Activated CD8-positive, alpha-beta T cell treated with anti-CD3 and anti-CD28 coated beads, Interleukin-2, amount 10 ng/mL, durations not matched to agents 7 days and 5 days (primary cell): Measurements from ENCODE around the gene MRPL34. TPM values are rescaled to one million over a fixed set of nuclear protein-coding genes. Genes with fewer than 3 reads are reported as not detected.
"Not testable (repeated sequence)": the region's sequence is repeated elsewhere in the genome, so short reads cannot be mapped to it uniquely, and the experiment has no call there.

ENCODE experiments used
- ATAC-seq: fragments of 150-1000 bp; cut with Tn5 transposase; one replicate; pipeline ENCODE4 v1.10.0; 2021; ENCODE audit warnings: moderate library complexity
- CTCF ChIA-PET: fragments of 350-600 bp; sonication (Branson Sonifier 250); formaldehyde crosslinking; loops from one replicate; lab custom pipeline; 2021; ENCODE audit warnings: antibody characterized with exemption; lab: Charles Lee
- POLR2A ChIA-PET: fragments of 350-600 bp; sonication (Branson Sonifier 250); formaldehyde crosslinking; loops from one replicate; lab custom pipeline; 2021; ENCODE audit warnings: antibody characterized with exemption; lab: Charles Lee
- DNase-seq: peaks from one replicate; pipeline ENCODE4 v3.0.0-alpha.2; 2020
- H3K27ac Mint-ChIP-seq: one replicate; pipeline ENCODE4 v1.8.0; 2021; ENCODE audit warnings: mild to moderate bottlenecking, mixed read lengths
- H3K27me3 Mint-ChIP-seq: one replicate; pipeline ENCODE4 v1.8.0; 2021; ENCODE audit warnings: low read depth, mixed read lengths
- H3K36me3 Mint-ChIP-seq: one replicate; pipeline ENCODE4 v1.8.0; 2021; ENCODE audit warnings: low read depth, mixed read lengths
- H3K4me1 Mint-ChIP-seq: one replicate; pipeline ENCODE4 v1.8.0; 2021; ENCODE audit warnings: low read depth, mixed read lengths
- H3K4me3 Mint-ChIP-seq: one replicate; pipeline ENCODE4 v1.8.0; 2021; ENCODE audit warnings: mild to moderate bottlenecking, mixed read lengths
- H3K9me3 Mint-ChIP-seq: one replicate; pipeline ENCODE4 v1.8.0; 2022; ENCODE audit warnings: mixed read lengths; ENCODE audit not compliant: insufficient read depth
- total RNA-seq, 2 experiments: library from RNA; stranded (reverse); gene quantifications; one replicate each; pipeline ENCODE4 v1.2.3, GENCODE V29; 2021

MRPL34 gene
- total RNA-seq, 2 experiments from 2014 or later, result 112 to 126 TPM

- peak; percentile 99 for DNase-seq
- ChIA-PET CTCF (interaction anchor here (0.9 to 10.9 kb wide), 17 partner anchors 9 to 199 kb away, joined by 3 to 109 read pairs (median 4); partner anchors contain the start of genes ABHD8, ANKLE1, DDA1 and USE1), POLR2A (interaction anchor here (0.6 to 2.9 kb wide), 10 partner anchors 9 to 1126 kb away, joined by 3 to 15 read pairs (median 4); partner anchors contain the start of genes ANKLE1, OCEL1 and USE1)
- Mint-ChIP-seq H3K4me3 (peak within 1 kb of the TSS; percentile 90), H3K27ac (peak within 1 kb of the TSS; percentile 88), H3K4me1 (peaks cover 31% of the 10 kb centered on the region), H3K27me3 (no peaks in the 10 kb centered on the region), H3K36me3 (peaks cover 13% of the 10 kb centered on the region), H3K9me3 (no peaks in the 10 kb centered on the region)
- peak; percentile 94 for ATAC-seq
These were observed 38.5 kb upstream of the MRPL34 start, which contains the start of gene BABAM1 for GRCh38 chr19:17266975-17267788. TSS of gene BABAM1 (plus strand) at chr19:17267443. CDS start at chr19:17268807, 1,364 bp downstream.

GRCh38 chr19:17268754-17269153 is 36.9 kb upstream of the MRPL34 start:
- Mint-ChIP-seq H3K4me3 (peak overlapping the region; percentile 90), H3K27me3 (no peaks in the 10 kb centered on the region), H3K9me3 (no peaks in the 10 kb centered on the region), H3K27ac (no peak overlapping the region), H3K36me3 (peaks cover 17% of the 10 kb centered on the region), H3K4me1 (peaks cover 31% of the 10 kb centered on the region)
- ATAC-seq, result no peak
- CTCF ChIA-PET, result interaction anchor here (0.7 to 10.9 kb wide), 2 partner anchors 10 to 13 kb away, joined by 3 to 109 read pairs; partner anchors contain the start of gene ANKLE1
- no peak for DNase-seq
- POLR2A ChIA-PET, result interaction anchor here (2.9 kb wide), 1 partner anchor 12 kb away, joined by 15 read pairs; the partner anchor contains the start of gene ANKLE1

GRCh38 chr19:17274892-17275291 is 30.8 kb upstream of the MRPL34 start:
- H3K36me3 Mint-ChIP-seq, result peaks cover 41% of the 10 kb centered on the region
- ATAC-seq, POLR2A ChIA-PET, H3K4me3 Mint-ChIP-seq, H3K4me1 Mint-ChIP-seq, CTCF ChIA-PET, H3K27me3 Mint-ChIP-seq, H3K27ac Mint-ChIP-seq, DNase-seq, H3K9me3 Mint-ChIP-seq: not testable (repeated sequence)

GRCh38 chr19:17275441-17276175 is 30.1 kb upstream of the MRPL34 start:
- ATAC-seq (no peak), DNase-seq (no peak)
- H3K9me3 Mint-ChIP-seq, result no peaks in the 10 kb centered on the region
- no peaks in the 10 kb centered on the region for H3K27me3 Mint-ChIP-seq
- H3K4me3 Mint-ChIP-seq, result no peak overlapping the region
- ChIA-PET POLR2A (interaction anchor here (1.5 kb wide), 1 partner anchor 9 kb away, joined by 5 read pairs; the partner anchor contains the start of gene BABAM1), CTCF (no interaction called here)
- peaks cover 36% of the 10 kb centered on the region for H3K36me3 Mint-ChIP-seq
- peaks cover 10% of the 10 kb centered on the region for H3K4me1 Mint-ChIP-seq
- no peak overlapping the region for H3K27ac Mint-ChIP-seq

GRCh38 chr19:17279436-17279835 is 26.2 kb upstream of the MRPL34 start:
- CTCF ChIA-PET, result interaction anchor here (0.7 to 5.8 kb wide), 3 partner anchors 13 to 26 kb away, joined by 3 to 109 read pairs (median 33); partner anchors contain the start of genes BABAM1 and USHBP1
- Mint-ChIP-seq H3K9me3 (no peaks in the 10 kb centered on the region), H3K4me1 (peaks cover 20% of the 10 kb centered on the region), H3K36me3 (peaks cover 31% of the 10 kb centered on the region), H3K4me3 (no peak overlapping the region), H3K27me3 (no peaks in the 10 kb centered on the region), H3K27ac (no peak overlapping the region)
- POLR2A ChIA-PET, result interaction anchor here (1.1 kb wide), 1 partner anchor 64 kb away, joined by 3 read pairs; no protein-coding TSS in a partner anchor
- ATAC-seq, result no peak
- DNase-seq, result no peak

GRCh38 chr19:17281391-17282304 is 24.0 kb upstream of the MRPL34 start, which contains the start of gene ANKLE1:
TSS of gene ANKLE1 (plus strand) at chr19:17281901. CDS start at chr19:17281921, 20 bp downstream.
- H3K27ac Mint-ChIP-seq, result peak within 1 kb of the TSS; percentile 79
- DNase-seq (peak; percentile 60), ATAC-seq (peak; percentile 50)
- H3K36me3 Mint-ChIP-seq, result peaks cover 26% of the 10 kb centered on the region
- POLR2A ChIA-PET, result interaction anchor here (0.6 to 2.5 kb wide), 8 partner anchors 14 to 121 kb away, joined by 3 to 15 read pairs (median 4); partner anchors contain the start of genes BABAM1, OCEL1 and USE1
- peaks cover 20% of the 10 kb centered on the region for H3K4me1 Mint-ChIP-seq
- CTCF ChIA-PET, result interaction anchor here (0.6 to 5.8 kb wide), 19 partner anchors 11 to 567 kb away, joined by 3 to 109 read pairs (median 3); partner anchors contain the start of genes BABAM1, DDA1, MRPL34 and OCEL1
- H3K4me3 Mint-ChIP-seq, result peak within 1 kb of the TSS; percentile 88
- H3K9me3 Mint-ChIP-seq, result no peaks in the 10 kb centered on the region
- no peaks in the 10 kb centered on the region for H3K27me3 Mint-ChIP-seq

GRCh38 chr19:17282488-17283125 is 23.1 kb upstream of the MRPL34 start:
- ChIA-PET POLR2A (interaction anchor here (0.6 to 2.5 kb wide), 6 partner anchors 13 to 56 kb away, joined by 3 to 15 read pairs (median 4); partner anchors contain the start of genes BABAM1 and OCEL1), CTCF (interaction anchor here (0.7 to 5.8 kb wide), 15 partner anchors 10 to 503 kb away, joined by 3 to 109 read pairs (median 4); partner anchors contain the start of genes BABAM1, DDA1, MRPL34 and OCEL1)
- no peaks in the 10 kb centered on the region for H3K27me3 Mint-ChIP-seq
- peaks cover 17% of the 10 kb centered on the region for H3K36me3 Mint-ChIP-seq
- H3K9me3 Mint-ChIP-seq, result no peaks in the 10 kb centered on the region
- peak; percentile 87 for DNase-seq
- H3K4me3 Mint-ChIP-seq, result peak overlapping the region; percentile 88
- peaks cover 20% of the 10 kb centered on the region for H3K4me1 Mint-ChIP-seq
- peak; percentile 93 for ATAC-seq
- H3K27ac Mint-ChIP-seq, result peak overlapping the region; percentile 79

- no peak for DNase-seq
- H3K36me3 Mint-ChIP-seq, result peaks cover 17% of the 10 kb centered on the region
- H3K27me3 Mint-ChIP-seq, result no peaks in the 10 kb centered on the region
These were observed 22.1 kb upstream of the MRPL34 start for GRCh38 chr19:17283504-17283996.

GRCh38 chr19:17285415-17286135 is 20.1 kb upstream of the MRPL34 start:
- Mint-ChIP-seq H3K36me3 (peaks cover 17% of the 10 kb centered on the region), H3K4me3 (no peak overlapping the region), H3K4me1 (peaks cover 14% of the 10 kb centered on the region), H3K9me3 (no peaks in the 10 kb centered on the region), H3K27ac (no peak overlapping the region), H3K27me3 (peaks cover 4% of the 10 kb centered on the region)
- ChIA-PET POLR2A (no interaction called here), CTCF (interaction anchor here (1.5 kb wide), 1 partner anchor 25 kb away, joined by 4 read pairs; no protein-coding TSS in a partner anchor)
- DNase-seq, result no peak
- no peak for ATAC-seq

More at GRCh38 chr19:17283504-17283996, 22.1 kb upstream of the MRPL34 start:
- CTCF ChIA-PET, result interaction anchor here (0.7 to 5.8 kb wide), 11 partner anchors 9 to 504 kb away, joined by 3 to 109 read pairs (median 4); partner anchors contain the start of genes BABAM1, DDA1 and USHBP1
- ATAC-seq, result no peak
- H3K4me3 Mint-ChIP-seq, result peak overlapping the region; percentile 28
- H3K27ac Mint-ChIP-seq, result no peak overlapping the region
- H3K4me1 Mint-ChIP-seq, result peaks cover 20% of the 10 kb centered on the region
- H3K9me3 Mint-ChIP-seq, result no peaks in the 10 kb centered on the region
- POLR2A ChIA-PET, result no interaction called here
